Measurements from ENCODE around the gene SLC30A5.

GRCh38 chr5:69079556-69079955 is 14.3 kb upstream of the SLC30A5 start:
- TF ChIP-seq POLR2A (IDR thresholded peaks at IDR 0.05; ENCODE audit: low read length) = no peak
- no peak for TF ChIP-seq GATA1 (IDR thresholded peaks at IDR 0.05; ENCODE audit: low read depth, low read length)

All from erythroblast (primary cell).